Measurements from ENCODE around the gene PHLDB1.

Gene PHLDB1

DNA sequence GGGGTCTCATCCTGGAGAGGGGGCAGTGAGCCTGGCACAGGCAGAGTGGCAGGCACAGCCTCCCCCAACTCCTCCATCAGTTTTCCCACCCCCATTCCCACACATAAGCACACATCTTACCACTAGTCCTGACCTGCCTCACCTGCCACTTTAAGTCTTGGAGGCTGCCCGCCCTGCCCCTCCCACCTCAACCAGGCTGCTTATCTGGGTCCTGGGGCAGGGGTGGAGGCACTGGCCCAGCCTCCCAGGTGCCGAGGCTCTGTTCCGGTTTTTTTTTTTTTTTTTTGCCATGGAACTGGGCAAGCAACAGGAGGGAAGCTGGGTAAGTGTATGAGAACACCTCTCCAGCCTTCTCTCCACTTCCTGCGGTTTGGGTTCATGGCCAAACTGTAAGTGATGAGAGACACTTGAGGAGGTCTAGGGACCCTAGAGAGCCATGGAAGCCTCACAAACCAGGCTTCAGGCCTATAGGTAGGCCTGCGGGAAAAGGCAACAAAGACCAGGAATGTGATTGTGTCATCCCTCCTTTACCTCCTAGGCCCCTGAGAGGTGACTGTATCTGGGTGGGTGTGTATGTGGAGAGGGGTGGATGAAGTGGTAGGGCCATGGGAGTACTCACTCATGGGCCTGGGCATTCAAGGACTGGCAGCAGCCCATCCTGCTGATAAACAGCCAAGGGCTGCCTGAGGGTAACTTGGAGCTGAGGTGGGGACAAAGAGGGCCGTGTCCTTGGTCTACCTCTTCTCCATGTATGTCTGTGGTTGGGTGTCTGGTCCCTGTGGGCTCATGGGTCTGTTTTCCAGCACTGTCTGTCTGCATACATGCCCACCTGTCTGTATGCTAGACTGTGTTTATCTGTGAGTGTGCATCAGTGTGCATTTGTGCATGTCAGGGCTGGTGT, 22.6 kb downstream of the PHLDB1 start:
- TF ChIP-seq SPI1 (IDR thresholded peaks at IDR 0.05; ENCODE audit: borderline replicate concordance, low read depth) (no peak), POLR2AphosphoS5 (IDR thresholded peaks at IDR 0.05; ENCODE audit: low read depth) (no peak), GABPA (IDR thresholded peaks at IDR 0.05; ENCODE audit: low read depth) (no peak)
- TF ChIP-seq, protein P1, sequence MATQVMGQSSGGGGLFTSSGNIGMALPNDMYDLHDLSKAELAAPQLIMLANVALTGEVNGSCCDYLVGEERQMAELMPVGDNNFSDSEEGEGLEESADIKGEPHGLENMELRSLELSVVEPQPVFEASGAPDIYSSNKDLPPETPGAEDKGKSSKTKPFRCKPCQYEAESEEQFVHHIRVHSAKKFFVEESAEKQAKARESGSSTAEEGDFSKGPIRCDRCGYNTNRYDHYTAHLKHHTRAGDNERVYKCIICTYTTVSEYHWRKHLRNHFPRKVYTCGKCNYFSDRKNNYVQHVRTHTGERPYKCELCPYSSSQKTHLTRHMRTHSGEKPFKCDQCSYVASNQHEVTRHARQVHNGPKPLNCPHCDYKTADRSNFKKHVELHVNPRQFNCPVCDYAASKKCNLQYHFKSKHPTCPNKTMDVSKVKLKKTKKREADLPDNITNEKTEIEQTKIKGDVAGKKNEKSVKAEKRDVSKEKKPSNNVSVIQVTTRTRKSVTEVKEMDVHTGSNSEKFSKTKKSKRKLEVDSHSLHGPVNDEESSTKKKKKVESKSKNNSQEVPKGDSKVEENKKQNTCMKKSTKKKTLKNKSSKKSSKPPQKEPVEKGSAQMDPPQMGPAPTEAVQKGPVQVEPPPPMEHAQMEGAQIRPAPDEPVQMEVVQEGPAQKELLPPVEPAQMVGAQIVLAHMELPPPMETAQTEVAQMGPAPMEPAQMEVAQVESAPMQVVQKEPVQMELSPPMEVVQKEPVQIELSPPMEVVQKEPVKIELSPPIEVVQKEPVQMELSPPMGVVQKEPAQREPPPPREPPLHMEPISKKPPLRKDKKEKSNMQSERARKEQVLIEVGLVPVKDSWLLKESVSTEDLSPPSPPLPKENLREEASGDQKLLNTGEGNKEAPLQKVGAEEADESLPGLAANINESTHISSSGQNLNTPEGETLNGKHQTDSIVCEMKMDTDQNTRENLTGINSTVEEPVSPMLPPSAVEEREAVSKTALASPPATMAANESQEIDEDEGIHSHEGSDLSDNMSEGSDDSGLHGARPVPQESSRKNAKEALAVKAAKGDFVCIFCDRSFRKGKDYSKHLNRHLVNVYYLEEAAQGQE (IDR thresholded peaks at IDR 0.05; ENCODE audit: insufficient replicate concordance, low read depth): no peak
- TF ChIP-seq, protein P2, sequence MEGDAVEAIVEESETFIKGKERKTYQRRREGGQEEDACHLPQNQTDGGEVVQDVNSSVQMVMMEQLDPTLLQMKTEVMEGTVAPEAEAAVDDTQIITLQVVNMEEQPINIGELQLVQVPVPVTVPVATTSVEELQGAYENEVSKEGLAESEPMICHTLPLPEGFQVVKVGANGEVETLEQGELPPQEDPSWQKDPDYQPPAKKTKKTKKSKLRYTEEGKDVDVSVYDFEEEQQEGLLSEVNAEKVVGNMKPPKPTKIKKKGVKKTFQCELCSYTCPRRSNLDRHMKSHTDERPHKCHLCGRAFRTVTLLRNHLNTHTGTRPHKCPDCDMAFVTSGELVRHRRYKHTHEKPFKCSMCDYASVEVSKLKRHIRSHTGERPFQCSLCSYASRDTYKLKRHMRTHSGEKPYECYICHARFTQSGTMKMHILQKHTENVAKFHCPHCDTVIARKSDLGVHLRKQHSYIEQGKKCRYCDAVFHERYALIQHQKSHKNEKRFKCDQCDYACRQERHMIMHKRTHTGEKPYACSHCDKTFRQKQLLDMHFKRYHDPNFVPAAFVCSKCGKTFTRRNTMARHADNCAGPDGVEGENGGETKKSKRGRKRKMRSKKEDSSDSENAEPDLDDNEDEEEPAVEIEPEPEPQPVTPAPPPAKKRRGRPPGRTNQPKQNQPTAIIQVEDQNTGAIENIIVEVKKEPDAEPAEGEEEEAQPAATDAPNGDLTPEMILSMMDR (IDR thresholded peaks at IDR 0.05; ENCODE audit: insufficient read depth, low read length): no peak
- peaks cover 19% of the 10 kb centered on the region for H3K27me3 ChIP-seq (ENCODE audit: insufficient read depth, poor library complexity, severe bottlenecking)
- DNase-seq (ENCODE audit: low read depth in 1 of 2, low spot score in 1 of 2): no peak

DNA sequence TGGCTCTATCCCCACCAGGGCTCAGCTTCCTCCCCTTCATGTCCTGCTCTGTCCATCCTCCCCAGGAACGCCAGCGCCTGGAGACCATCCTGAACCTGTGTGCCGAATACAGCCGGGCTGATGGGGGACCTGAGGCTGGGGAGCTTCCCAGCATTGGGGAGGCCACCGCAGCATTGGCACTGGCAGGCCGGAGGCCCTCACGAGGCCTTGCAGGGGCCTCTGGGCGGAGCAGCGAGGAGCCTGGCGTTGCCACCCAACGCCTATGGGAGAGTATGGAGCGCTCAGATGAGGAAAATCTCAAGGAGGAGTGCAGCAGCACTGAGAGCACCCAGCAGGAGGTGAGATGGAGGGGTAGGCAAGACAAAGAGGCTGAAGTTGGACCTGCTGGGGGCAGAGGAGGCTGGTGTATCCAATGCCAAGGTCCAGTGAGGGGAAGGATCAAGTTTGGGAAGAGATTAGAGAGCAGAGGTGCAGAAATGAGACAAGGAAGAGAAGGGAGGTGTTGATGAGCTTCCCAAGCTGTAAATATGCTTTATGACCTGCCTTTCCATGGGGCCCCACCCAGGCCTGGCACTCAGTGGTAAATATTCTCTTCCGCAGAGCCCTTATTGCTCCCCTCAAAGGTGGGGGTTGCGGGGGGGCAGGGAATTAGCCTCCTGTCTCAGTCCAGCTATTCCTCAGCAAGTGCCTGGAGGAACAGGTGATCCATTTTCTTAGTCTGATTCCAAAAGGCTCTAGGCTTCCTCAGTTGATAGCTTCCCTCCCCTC, 23.9 kb downstream of the PHLDB1 start:
- Histone ChIP-seq H3K4me3 (replicated peaks; ENCODE audit: insufficient read depth, low read length) (no peak overlapping the region), H3K27me3 (ENCODE audit: insufficient read depth, poor library complexity, severe bottlenecking) (peaks cover 28% of the 10 kb centered on the region), H3K27ac (replicated peaks) (no peak overlapping the region)
- DNase-seq (ENCODE audit: low read depth in 1 of 2, low spot score in 1 of 2): no peak
- TF ChIP-seq, protein P1 (IDR thresholded peaks at IDR 0.05; ENCODE audit: insufficient replicate concordance, low read depth): no peak
- no peak for TF ChIP-seq POLR2AphosphoS5 (IDR thresholded peaks at IDR 0.05; ENCODE audit: low read depth)
- TF ChIP-seq, protein P2 (IDR thresholded peaks at IDR 0.05; ENCODE audit: insufficient read depth, low read length): no peak
- no peak for TF ChIP-seq GABPA (IDR thresholded peaks at IDR 0.05; ENCODE audit: low read depth)
- no peak for TF ChIP-seq SPI1 (IDR thresholded peaks at IDR 0.05; ENCODE audit: borderline replicate concordance, low read depth)

More for the DNA sequence above, 22.6 kb downstream of the PHLDB1 start:
- Histone ChIP-seq H3K27ac (replicated peaks) (no peak overlapping the region), H3K4me3 (replicated peaks; ENCODE audit: insufficient read depth, low read length) (no peak overlapping the region)

DNA sequence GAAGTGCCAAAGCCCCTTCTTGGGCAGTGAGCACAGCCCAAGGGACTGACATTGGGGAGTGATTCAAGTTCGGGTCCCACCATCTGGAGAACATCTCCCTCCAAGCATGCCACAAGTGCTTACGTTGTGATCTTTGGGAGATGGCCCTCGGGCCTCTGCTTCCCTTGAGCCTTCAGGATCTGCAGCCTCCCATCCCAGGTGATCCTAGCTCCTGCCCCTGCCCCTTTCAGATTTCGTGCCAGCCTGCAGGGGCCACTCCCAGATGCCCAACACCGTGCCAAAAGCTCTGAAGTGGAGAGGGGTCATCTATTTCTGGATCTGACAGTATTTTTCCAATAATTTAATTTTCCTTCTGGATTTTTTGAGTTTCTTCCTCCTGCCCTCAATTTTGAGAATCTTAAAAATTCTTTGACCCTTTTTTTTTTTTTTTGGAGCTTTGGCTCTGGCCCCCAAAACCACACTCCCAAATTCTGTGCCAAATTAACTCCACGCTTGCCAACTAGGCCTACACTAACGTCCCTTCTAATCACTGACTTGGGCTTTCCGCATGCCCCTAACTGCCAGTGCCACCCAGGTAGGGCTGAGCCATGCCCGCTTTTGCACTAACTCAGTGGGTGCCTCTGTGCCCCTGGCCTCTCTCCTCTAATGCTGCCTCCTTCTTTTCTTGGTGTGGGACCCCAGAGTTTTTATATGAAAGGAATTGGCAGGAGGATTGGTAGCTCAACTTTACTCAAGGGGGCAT, 25.3 kb downstream of the PHLDB1 start:
- Histone ChIP-seq H3K27ac (replicated peaks) (no peak overlapping the region), H3K4me3 (replicated peaks; ENCODE audit: insufficient read depth, low read length) (no peak overlapping the region), H3K27me3 (ENCODE audit: insufficient read depth, poor library complexity, severe bottlenecking) (peaks cover 29% of the 10 kb centered on the region)
- no peak for DNase-seq (ENCODE audit: low read depth in 1 of 2, low spot score in 1 of 2)
- TF ChIP-seq SPI1 (IDR thresholded peaks at IDR 0.05; ENCODE audit: borderline replicate concordance, low read depth) (no peak), GABPA (IDR thresholded peaks at IDR 0.05; ENCODE audit: low read depth) (no peak), POLR2AphosphoS5 (IDR thresholded peaks at IDR 0.05; ENCODE audit: low read depth) (no peak)
- TF ChIP-seq, protein P2 (IDR thresholded peaks at IDR 0.05; ENCODE audit: insufficient read depth, low read length): no peak
- TF ChIP-seq, protein P1 (IDR thresholded peaks at IDR 0.05; ENCODE audit: insufficient replicate concordance, low read depth): no peak

Data from HL-60 (cell line).